BLaER1 (cell line): ENCODE measurements around the gene METTL25B.

Source experiments
- H3K27ac ChIP-seq: shearing (Covaris generic); formaldehyde crosslinking; 2 replicates; pipeline ENCODE4 v1.8.1; 2022
- H3K27me3 ChIP-seq: shearing (Covaris generic); formaldehyde crosslinking; 2 replicates; pipeline ENCODE4 v1.8.1; 2022
- H3K36me3 ChIP-seq: shearing (Covaris generic); formaldehyde crosslinking; 2 replicates; pipeline ENCODE4 v1.8.1; 2022
- H3K4me1 ChIP-seq: shearing (Covaris generic); formaldehyde crosslinking; 2 replicates; pipeline ENCODE4 v1.8.1; 2022
- H3K4me2 ChIP-seq: shearing (Covaris generic); formaldehyde crosslinking; 2 replicates; pipeline ENCODE4 v1.8.1; 2022
- H3K4me3 ChIP-seq: shearing (Covaris generic); formaldehyde crosslinking; 2 replicates; pipeline ENCODE4 v1.8.1; 2022
- H3K9ac ChIP-seq: shearing (Covaris generic); formaldehyde crosslinking; 2 replicates; pipeline ENCODE4 v1.8.1; 2022
- H3K9me3 ChIP-seq: shearing (Covaris generic); formaldehyde crosslinking; 2 replicates; pipeline ENCODE4 v1.8.1; 2022
- H4K20me1 ChIP-seq: shearing (Covaris generic); formaldehyde crosslinking; 2 replicates; pipeline ENCODE4 v1.8.1; 2022
- Cebpa-rat ChIP-seq: shearing (Covaris generic); IDR thresholded peaks from 2 replicates; pipeline ENCODE4 v1.8.1; 2022

The METTL25B gene

GRCh38 chr1:156727926-156728598 is at the start of gene METTL25B:
METTL25B (plus strand) TSS chr1:156728469; CDS start chr1:156729105, 636 bp downstream.
- H3K36me3 ChIP-seq = peaks cover 38% of the 10 kb centered on the region
- H3K27me3 ChIP-seq = no peaks in the 10 kb centered on the region
- peak within 1 kb of the TSS; percentile 99 for H3K4me2 ChIP-seq
- no peak for TF ChIP-seq Cebpa-rat
- no peaks in the 10 kb centered on the region for H3K9me3 ChIP-seq
- H3K27ac ChIP-seq = peak within 1 kb of the TSS; percentile 79
- H3K4me3 ChIP-seq = peak within 1 kb of the TSS; percentile 87
- peaks cover 44% of the 10 kb centered on the region for H3K4me1 ChIP-seq
- peak within 1 kb of the TSS; percentile 91 for H3K9ac ChIP-seq
- H4K20me1 ChIP-seq = peaks cover 48% of the 10 kb centered on the region

- H3K9ac ChIP-seq = no peak overlapping the region
- H3K4me2 ChIP-seq = no peak overlapping the region
- H3K9me3 ChIP-seq = no peaks in the 10 kb centered on the region
- no peaks in the 10 kb centered on the region for H4K20me1 ChIP-seq
- no peak overlapping the region for H3K4me3 ChIP-seq
- H3K36me3 ChIP-seq = no peaks in the 10 kb centered on the region
- no peak overlapping the region for H3K27ac ChIP-seq
- H3K4me1 ChIP-seq = peaks cover 72% of the 10 kb centered on the region
- no peak for TF ChIP-seq Cebpa-rat
- peaks cover 64% of the 10 kb centered on the region for H3K27me3 ChIP-seq
Observed at GRCh38 chr1:156680056-156680455, 48.2 kb upstream of the METTL25B start.

- no peak overlapping the region for H3K27ac ChIP-seq
- no peak for TF ChIP-seq Cebpa-rat
- peaks cover 50% of the 10 kb centered on the region for H3K27me3 ChIP-seq
- no peak overlapping the region for H3K9ac ChIP-seq
- no peaks in the 10 kb centered on the region for H3K9me3 ChIP-seq
- peaks cover 59% of the 10 kb centered on the region for H3K4me1 ChIP-seq
- H3K4me2 ChIP-seq = peak overlapping the region; percentile 88
- no peaks in the 10 kb centered on the region for H4K20me1 ChIP-seq
- no peak overlapping the region for H3K4me3 ChIP-seq
- no peaks in the 10 kb centered on the region for H3K36me3 ChIP-seq
Observed at GRCh38 chr1:156681196-156681960, 46.9 kb upstream of the METTL25B start.

- no peak for TF ChIP-seq Cebpa-rat
- H4K20me1 ChIP-seq = no peaks in the 10 kb centered on the region
- H3K27ac ChIP-seq = no peak overlapping the region; the same call in 1 of the 2 replicates
- H3K9me3 ChIP-seq = no peaks in the 10 kb centered on the region
- peaks cover 52% of the 10 kb centered on the region for H3K4me1 ChIP-seq
- H3K9ac ChIP-seq = no peak overlapping the region
- H3K27me3 ChIP-seq = peaks cover 41% of the 10 kb centered on the region
- H3K36me3 ChIP-seq = no peaks in the 10 kb centered on the region
- peak overlapping the region; percentile 88 for H3K4me2 ChIP-seq
- H3K4me3 ChIP-seq = no peak overlapping the region; the same call in 1 of the 2 replicates
Observed at GRCh38 chr1:156682166-156682890, 45.9 kb upstream of the METTL25B start.

- Histone ChIP-seq H3K9ac (no peak overlapping the region), H3K4me2 (peak overlapping the region; percentile 88), H4K20me1 (no peaks in the 10 kb centered on the region), H3K27me3 (peaks cover 21% of the 10 kb centered on the region), H3K9me3 (no peaks in the 10 kb centered on the region), H3K4me1 (peaks cover 52% of the 10 kb centered on the region), H3K36me3 (no peaks in the 10 kb centered on the region), H3K27ac (no peak overlapping the region), H3K4me3 (no peak overlapping the region)
- no peak for TF ChIP-seq Cebpa-rat
Observed at GRCh38 chr1:156684227-156684782, 44.0 kb upstream of the METTL25B start.

- H3K4me3 ChIP-seq = no peak overlapping the region
- peak overlapping the region; percentile 78 for H3K4me2 ChIP-seq
- H3K27ac ChIP-seq = no peak overlapping the region
- no peak for TF ChIP-seq Cebpa-rat
- H3K9me3 ChIP-seq = no peaks in the 10 kb centered on the region
- peaks cover 44% of the 10 kb centered on the region for H3K27me3 ChIP-seq
- no peak overlapping the region; the same call in 1 of the 2 replicates for H3K9ac ChIP-seq
- no peaks in the 10 kb centered on the region for H4K20me1 ChIP-seq
- no peaks in the 10 kb centered on the region for H3K36me3 ChIP-seq
- peaks cover 65% of the 10 kb centered on the region for H3K4me1 ChIP-seq
Observed at GRCh38 chr1:156689035-156689952, 39.0 kb upstream of the METTL25B start.

- Histone ChIP-seq H4K20me1 (no peaks in the 10 kb centered on the region), H3K9ac (no peak overlapping the region)
Observed at GRCh38 chr1:156689953-156690674, 38.2 kb upstream of the METTL25B start.

GRCh38 chr1:156690675-156691036 is 37.6 kb upstream of the METTL25B start:
- 0 out of 2 replicates have a peak overlapping the region, but pooled peaks have one; percentile 78 for H3K4me2 ChIP-seq
- H3K4me1 ChIP-seq = peaks cover 65% of the 10 kb centered on the region
- no peaks in the 10 kb centered on the region for H3K9me3 ChIP-seq
- H3K36me3 ChIP-seq = no peaks in the 10 kb centered on the region
- H3K27me3 ChIP-seq = peaks cover 44% of the 10 kb centered on the region
- H4K20me1 ChIP-seq = no peaks in the 10 kb centered on the region
- H3K9ac ChIP-seq = no peak overlapping the region
- no peak overlapping the region for H3K4me3 ChIP-seq
- H3K27ac ChIP-seq = no peak overlapping the region
- no peak for TF ChIP-seq Cebpa-rat

More at GRCh38 chr1:156689953-156690674, 38.2 kb upstream of the METTL25B start:
- Histone ChIP-seq H3K36me3 (no peaks in the 10 kb centered on the region), H3K4me3 (no peak overlapping the region), H3K9me3 (no peaks in the 10 kb centered on the region), H3K27me3 (peaks cover 44% of the 10 kb centered on the region), H3K27ac (no peak overlapping the region), H3K4me2 (peak overlapping the region; percentile 78), H3K4me1 (peaks cover 65% of the 10 kb centered on the region)
- TF ChIP-seq Cebpa-rat = no peak
